ENCODE measurements around the gene SH3GL1. TPM values are rescaled to one million over a fixed set of nuclear protein-coding genes. Genes with fewer than 3 reads are reported as not detected.
"Not testable (repeated sequence)": the region's sequence is repeated elsewhere in the genome, so short reads cannot be mapped to it uniquely, and the experiment has no call there.

SH3GL1 gene
- total and polyA plus RNA-seq, 2 experiments from 2014 or later, result 73.1 to 89.5 TPM

DNA sequence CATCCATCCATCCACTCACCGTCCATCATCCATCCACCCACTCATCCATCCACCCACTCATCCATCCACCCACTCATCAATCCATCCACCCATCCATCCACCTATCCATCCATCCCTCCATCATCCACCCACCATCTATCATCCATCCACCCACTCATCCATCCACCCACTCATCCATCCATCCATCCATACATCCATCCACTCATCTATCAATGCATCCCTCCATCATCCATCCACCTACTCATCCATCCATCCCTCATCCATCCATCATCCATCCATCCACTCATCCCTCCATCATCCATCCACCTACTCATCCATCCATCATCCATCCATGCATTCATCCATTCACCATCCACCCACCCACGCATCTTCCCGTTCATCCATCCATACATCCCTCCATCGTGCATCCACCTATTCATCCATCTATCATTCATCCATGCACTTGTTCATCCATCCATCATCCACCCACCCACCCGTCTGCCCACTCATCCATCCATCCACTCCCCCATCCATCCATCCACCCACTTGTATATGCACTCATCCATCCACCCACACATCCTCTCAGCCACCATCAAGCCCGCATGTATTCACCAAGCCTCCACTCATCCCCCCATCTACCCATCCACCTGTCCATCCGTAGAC, 65.3 kb downstream of the SH3GL1 start:
- no peak for TF ChIP-seq POLR2AphosphoS5 (IDR thresholded peaks at IDR 0.05; ENCODE audit: low read depth)
- no peak for TF ChIP-seq EZH2 (IDR thresholded peaks at IDR 0.05; ENCODE audit: low read depth, unreplicated experiment)
- no peak for TF ChIP-seq STAT1 (IDR thresholded peaks at IDR 0.05; ENCODE audit: unreplicated experiment)
- TF ChIP-seq EZH2phosphoT487 (IDR thresholded peaks at IDR 0.05; ENCODE audit: unreplicated experiment), result no peak
- TF ChIP-seq CREB1 (CRISPR knock-in tag; IDR thresholded peaks at IDR 0.05; ENCODE audit: low read depth), result no peak
- TF ChIP-seq JUNB (IDR thresholded peaks at IDR 0.05; ENCODE audit: unreplicated experiment), result no peak
- TF ChIP-seq, protein P1, sequence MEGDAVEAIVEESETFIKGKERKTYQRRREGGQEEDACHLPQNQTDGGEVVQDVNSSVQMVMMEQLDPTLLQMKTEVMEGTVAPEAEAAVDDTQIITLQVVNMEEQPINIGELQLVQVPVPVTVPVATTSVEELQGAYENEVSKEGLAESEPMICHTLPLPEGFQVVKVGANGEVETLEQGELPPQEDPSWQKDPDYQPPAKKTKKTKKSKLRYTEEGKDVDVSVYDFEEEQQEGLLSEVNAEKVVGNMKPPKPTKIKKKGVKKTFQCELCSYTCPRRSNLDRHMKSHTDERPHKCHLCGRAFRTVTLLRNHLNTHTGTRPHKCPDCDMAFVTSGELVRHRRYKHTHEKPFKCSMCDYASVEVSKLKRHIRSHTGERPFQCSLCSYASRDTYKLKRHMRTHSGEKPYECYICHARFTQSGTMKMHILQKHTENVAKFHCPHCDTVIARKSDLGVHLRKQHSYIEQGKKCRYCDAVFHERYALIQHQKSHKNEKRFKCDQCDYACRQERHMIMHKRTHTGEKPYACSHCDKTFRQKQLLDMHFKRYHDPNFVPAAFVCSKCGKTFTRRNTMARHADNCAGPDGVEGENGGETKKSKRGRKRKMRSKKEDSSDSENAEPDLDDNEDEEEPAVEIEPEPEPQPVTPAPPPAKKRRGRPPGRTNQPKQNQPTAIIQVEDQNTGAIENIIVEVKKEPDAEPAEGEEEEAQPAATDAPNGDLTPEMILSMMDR (conservative IDR thresholded peaks at IDR 0.05; ENCODE audit: low read depth in 2 of 2), result no peak
- TF ChIP-seq REST (IDR thresholded peaks at IDR 0.05; ENCODE audit: unreplicated experiment), result no peak
- Histone ChIP-seq H3K36me3 (ENCODE audit: insufficient read depth) (no peaks in the 10 kb centered on the region), H3K9me2 (ENCODE audit: insufficient read depth) (0 out of 2 replicates have a peak, but pooled peaks cover 6% of the 10 kb centered on the region), H3K27me3 (ENCODE audit: insufficient read depth) (no peaks in the 10 kb centered on the region), H2AFZ (no peak overlapping the region), H3K4me2 (no peak overlapping the region), H3F3A (replicated peaks; ENCODE audit: low read depth) (0 out of 2 replicates have a peak, but pooled peaks cover 11% of the 10 kb centered on the region), H3K27ac (ENCODE audit: low read depth) (no peak overlapping the region), H4K20me1 (replicated peaks; ENCODE audit: insufficient read depth) (no peaks in the 10 kb centered on the region), H3K4me1 (ENCODE audit: insufficient read depth) (peaks cover 6% of the 10 kb centered on the region), H3K4me3 (no peak overlapping the region), H3K79me2 (replicated peaks; ENCODE audit: insufficient read depth) (no peaks in the 10 kb centered on the region)
- Mint-ChIP-seq H3K36me3 (ENCODE audit: low read depth) (peaks cover 22% of the 10 kb centered on the region), H3K4me3 (no peak overlapping the region), H3K27me3 (ENCODE audit: insufficient read depth, low read depth, poor library complexity) (peaks cover 11% of the 10 kb centered on the region), H3K4me1 (peaks cover 10% of the 10 kb centered on the region), H3K27ac (no peak overlapping the region), H3K9me3 (peaks cover 2% of the 10 kb centered on the region)
- no peak for ATAC-seq
- no peak for DNase-seq (ENCODE audit: low spot score)

DNA sequence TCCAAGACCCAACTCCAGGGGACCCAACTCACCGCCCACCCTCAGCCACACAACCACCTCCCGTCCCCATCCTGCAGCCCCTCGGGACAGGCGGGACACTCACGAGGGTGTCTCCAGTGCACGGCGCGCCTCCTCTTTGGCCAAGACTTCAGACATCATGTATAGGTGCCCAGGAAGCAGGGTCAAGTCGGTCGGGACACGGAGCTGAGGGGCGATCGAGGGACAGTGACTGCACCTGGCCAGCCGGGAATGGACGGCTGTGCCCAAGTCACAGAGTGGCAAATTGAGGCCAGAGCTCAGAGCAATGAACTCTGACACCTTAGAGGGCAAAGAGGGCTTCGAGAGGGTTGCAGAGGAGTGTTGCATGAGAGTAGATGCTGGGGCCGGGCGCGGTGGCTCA, 70.5 kb downstream of the SH3GL1 start:
- no peak for TF ChIP-seq REST (IDR thresholded peaks at IDR 0.05; ENCODE audit: unreplicated experiment)
- no peak overlapping the region for H3K27ac ChIP-seq (ENCODE audit: low read depth)
- peaks cover 18% of the 10 kb centered on the region for H3K36me3 Mint-ChIP-seq (ENCODE audit: low read depth)
- H3K79me2 ChIP-seq (replicated peaks; ENCODE audit: insufficient read depth), result no peaks in the 10 kb centered on the region
- H3K4me1 ChIP-seq (ENCODE audit: insufficient read depth), result peaks cover 3% of the 10 kb centered on the region; the same call in 1 of the 2 replicates
- no peak overlapping the region for H3K4me3 Mint-ChIP-seq
- H2AFZ ChIP-seq, result no peak overlapping the region
- no peaks in the 10 kb centered on the region for H3K27me3 ChIP-seq (ENCODE audit: insufficient read depth)
- H3K4me3 ChIP-seq, result no peak overlapping the region
- H3K27me3 Mint-ChIP-seq (ENCODE audit: insufficient read depth, low read depth, poor library complexity), result peaks cover 26% of the 10 kb centered on the region
- H3K9me2 ChIP-seq (ENCODE audit: insufficient read depth), result 0 out of 2 replicates have a peak, but pooled peaks cover 2% of the 10 kb centered on the region
- H3K9me3 Mint-ChIP-seq, result no peaks in the 10 kb centered on the region; the same call in 2 of the 3 replicates
- H3K4me1 Mint-ChIP-seq, result peaks cover 18% of the 10 kb centered on the region
- DNase-seq (ENCODE audit: low spot score), result no peak
- no peak overlapping the region for H3K4me2 ChIP-seq
- no peaks in the 10 kb centered on the region for H3K36me3 ChIP-seq (ENCODE audit: insufficient read depth)
- no peak overlapping the region for H3K27ac Mint-ChIP-seq
- ATAC-seq, result no peak
- peaks cover 6% of the 10 kb centered on the region; the same call in 1 of the 2 replicates for H3F3A ChIP-seq (replicated peaks; ENCODE audit: low read depth)
- no peaks in the 10 kb centered on the region; the same call in 1 of the 2 replicates for H4K20me1 ChIP-seq (replicated peaks; ENCODE audit: insufficient read depth)

DNA sequence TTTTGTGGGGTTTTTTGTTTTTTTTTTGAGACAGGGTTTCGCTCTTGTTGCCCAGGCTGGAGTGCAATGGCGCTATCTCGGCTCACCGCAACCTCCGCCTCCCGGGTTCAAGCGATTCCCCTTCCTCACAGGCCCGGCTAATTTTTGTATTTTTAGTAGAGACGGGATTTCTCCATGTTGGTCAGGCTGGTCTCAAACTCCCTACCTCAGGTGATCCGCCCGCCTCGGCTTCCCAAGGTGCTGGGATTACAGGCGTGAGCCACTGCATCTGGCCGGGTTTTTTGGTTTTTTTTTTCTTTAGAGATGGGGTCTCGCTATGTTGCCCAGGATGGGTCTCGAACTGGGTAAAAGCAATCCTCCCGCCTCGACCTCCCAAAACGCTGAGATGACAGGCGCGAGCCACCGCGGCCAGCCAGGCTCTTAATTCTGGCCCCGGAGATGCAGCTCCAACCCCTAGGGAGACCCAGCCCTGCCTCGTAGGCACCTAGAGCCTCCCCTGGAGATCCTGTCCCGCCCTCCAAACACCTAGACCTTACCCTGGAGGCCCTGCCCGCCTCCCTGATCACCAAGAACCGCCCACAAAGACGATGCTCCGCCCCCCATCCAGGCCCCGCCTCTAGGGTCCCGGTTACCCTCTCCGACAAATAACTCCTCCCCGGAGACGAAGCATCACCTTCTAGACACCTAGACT, 71.2 kb downstream of the SH3GL1 start:
- peaks cover 30% of the 10 kb centered on the region for H3K27me3 Mint-ChIP-seq (ENCODE audit: insufficient read depth, low read depth, poor library complexity)
- H3K27ac Mint-ChIP-seq, result 0 out of 2 replicates have a peak overlapping the region, but pooled peaks have one; percentile 87
- Histone ChIP-seq H2AFZ (peak overlapping the region; percentile 85; the same call in 1 of the 2 replicates), H3K4me2 (peak overlapping the region; percentile 88), H3K4me3 (peak overlapping the region; percentile 78), H3K27ac (ENCODE audit: low read depth) (peak overlapping the region; percentile 84; the same call in 1 of the 2 replicates)
- H3F3A ChIP-seq (replicated peaks; ENCODE audit: low read depth); H3K36me3 ChIP-seq (ENCODE audit: insufficient read depth); H3K9me2 ChIP-seq (ENCODE audit: insufficient read depth); H3K27me3 ChIP-seq (ENCODE audit: insufficient read depth); H3K79me2 ChIP-seq (replicated peaks; ENCODE audit: insufficient read depth); H3K4me1 ChIP-seq (ENCODE audit: insufficient read depth); H3K9me3 Mint-ChIP-seq; H4K20me1 ChIP-seq (replicated peaks; ENCODE audit: insufficient read depth): not testable (repeated sequence)
- H3K4me3 Mint-ChIP-seq, result peak overlapping the region; percentile 86
- peaks cover 10% of the 10 kb centered on the region for H3K36me3 Mint-ChIP-seq (ENCODE audit: low read depth)
- DNase-seq (ENCODE audit: low spot score) (peak; percentile 90), ATAC-seq (peak; percentile 19)
- peaks cover 18% of the 10 kb centered on the region for H3K4me1 Mint-ChIP-seq
